Uterus (tissue), 4 donors: ENCODE data around the gene LRRC1. TPM values are rescaled to one million over a fixed set of nuclear protein-coding genes. Genes with fewer than 3 reads are reported as not detected.

Experiments used
- DNase-seq, 2 donors: peaks; one replicate each; pipeline ENCODE4 v3.0.0-alpha.2; 2019 to 2020
- H3K27ac ChIP-seq, 2 donors: fragments of 200-600 bp; sonication (generic); 1 replicate in 1 of 2; 2 replicates in 1 of 2; pipeline ENCODE4 v1.5.1; 2016 to 2018
- H3K27me3 ChIP-seq, 2 donors: fragments of 200-600 bp; sonication (generic); one replicate each; pipeline ENCODE4 v1.5.1; 2018 to 2019; ENCODE audit warnings: control low read depth in 1 of 2
- H3K36me3 ChIP-seq, 2 donors: fragments of 200-600 bp; sonication (generic); one replicate each; pipeline ENCODE4 v1.5.1; 2019; ENCODE audit warnings: control low read depth in 1 of 2
- H3K4me1 ChIP-seq, 2 donors: fragments of 200-600 bp; sonication (generic); one replicate each; pipeline ENCODE4 v1.5.1; 2018 to 2019; ENCODE audit warnings: control low read depth in 1 of 2
- H3K4me3 ChIP-seq, 2 donors: fragments of 200-600 bp; sonication (generic); 1 replicate in 1 of 2; 2 replicates in 1 of 2; pipeline ENCODE4 v1.5.1; 2018 to 2019; ENCODE audit warnings: mild to moderate bottlenecking in 1 of 2
- H3K9me3 ChIP-seq, 2 donors: fragments of 200-600 bp; sonication (generic); one replicate each; pipeline ENCODE4 v1.5.1; 2019; ENCODE audit warnings: control low read depth in 1 of 2
- CTCF ChIP-seq, 4 experiments: fragments of 200-600 bp in 2 of 4; fragments of 450-650 bp in 2 of 4; sonication (generic) in 2 of 4; IDR thresholded peaks; one replicate each; pipeline ENCODE4 v1.5.1; 2016 to 2019; ENCODE audit warnings: antibody characterized with exemption in 4 of 4, mild to moderate bottlenecking in 2 of 4, moderate library complexity in 1 of 4
- POLR2A ChIP-seq, 2 donors: fragments of 450-650 bp; IDR thresholded peaks; one replicate each; pipeline ENCODE4 v1.6.1; 2016; ENCODE audit warnings: antibody characterized with exemption in 2 of 2, mild to moderate bottlenecking in 1 of 2, moderate library complexity in 1 of 2
- intact Hi-C: fragments of 100-400 bp; cut with DNase I; formaldehyde crosslinking; loops from one replicate; pipeline ENCODE4 v1.15.1; 2023; ENCODE audit warnings: low total_unique reads
- total RNA-seq, 4 donors: library from RNA; depleted of rRNA in 3 of 4; stranded (reverse); fragments of >200 nt in 3 of 4; gene quantifications; one replicate each; pipeline versions ENCODE4 v1.1.0 to v1.2.4, GENCODE V29; 2014 to 2023
- donor health status: DM: yes; HTN: yes; CAD: no.

LRRC1 gene
- total RNA-seq, 4 donors from 2014 or later: 4.4 to 39.7 (median 17.7) TPM

GRCh38 chr6:53845280-53846195, 50.7 kb downstream of the LRRC1 start:
- Histone ChIP-seq H3K4me1 (no peaks in the 10 kb centered on the region), H3K9me3 (no peaks in the 10 kb centered on the region), H3K27me3 (no peaks in the 10 kb centered on the region), H3K27ac (no peak overlapping the region), H3K36me3 (no peaks in the 10 kb centered on the region), H3K4me3 (no peak overlapping the region)
- intact Hi-C loops: no loop called here
- no peak for TF ChIP-seq CTCF (IDR thresholded peaks at IDR 0.05)
- TF ChIP-seq POLR2A (IDR thresholded peaks at IDR 0.05): no peak
- DNase-seq: no peak

GRCh38 chr6:53846250-53846649, 51.4 kb downstream of the LRRC1 start:
- no peaks in the 10 kb centered on the region for H3K4me1 ChIP-seq
- no peaks in the 10 kb centered on the region for H3K36me3 ChIP-seq
- intact Hi-C loops: no loop called here
- H3K9me3 ChIP-seq: no peaks in the 10 kb centered on the region
- no peak for DNase-seq
- TF ChIP-seq POLR2A (IDR thresholded peaks at IDR 0.05): no peak
- H3K27ac ChIP-seq: no peak overlapping the region
- no peaks in the 10 kb centered on the region for H3K27me3 ChIP-seq
- no peak overlapping the region for H3K4me3 ChIP-seq

GRCh38 chr6:53847796-53848314, 53.0 kb downstream of the LRRC1 start:
- H3K4me1 ChIP-seq: no peaks in the 10 kb centered on the region
- intact Hi-C loops: no loop called here
- TF ChIP-seq CTCF (IDR thresholded peaks at IDR 0.05) (no peak), POLR2A (IDR thresholded peaks at IDR 0.05) (no peak)
- DNase-seq: no peak
- H3K27me3 ChIP-seq: no peaks in the 10 kb centered on the region
- no peak overlapping the region for H3K4me3 ChIP-seq
- H3K27ac ChIP-seq: no peak overlapping the region
- no peaks in the 10 kb centered on the region for H3K9me3 ChIP-seq
- no peaks in the 10 kb centered on the region for H3K36me3 ChIP-seq

- no peak for DNase-seq
- peaks cover 0 to 3% of the 10 kb centered on the region in 2 donors for H3K4me1 ChIP-seq
- no peak for TF ChIP-seq CTCF (IDR thresholded peaks at IDR 0.05)
- TF ChIP-seq POLR2A (IDR thresholded peaks at IDR 0.05): no peak
- H3K4me3 ChIP-seq: no peak overlapping the region
- no peak overlapping the region for H3K27ac ChIP-seq
- intact Hi-C loops: no loop called here
- H3K27me3 ChIP-seq: no peaks in the 10 kb centered on the region
- H3K36me3 ChIP-seq: no peaks in the 10 kb centered on the region
- H3K9me3 ChIP-seq: no peaks in the 10 kb centered on the region
Observed at GRCh38 chr6:53850527-53850926, 55.7 kb downstream of the LRRC1 start.

- Histone ChIP-seq H3K27ac (no peak overlapping the region), H3K36me3 (no peaks in the 10 kb centered on the region), H3K9me3 (no peaks in the 10 kb centered on the region), H3K4me3 (no peak overlapping the region), H3K4me1 (peaks cover 0 to 3% of the 10 kb centered on the region in 2 donors), H3K27me3 (no peaks in the 10 kb centered on the region)
- DNase-seq: no peak
- TF ChIP-seq POLR2A (IDR thresholded peaks at IDR 0.05) (no peak), CTCF (IDR thresholded peaks at IDR 0.05) (no peak)
- intact Hi-C loops: no loop called here
Observed at GRCh38 chr6:53851561-53851960, 56.8 kb downstream of the LRRC1 start.
